Frontal cortex (tissue), 4 donors: Measurements from ENCODE around the gene NKTR. TPM values are rescaled to one million over a fixed set of nuclear protein-coding genes. Genes with fewer than 3 reads are reported as not detected.
"Not testable (repeated sequence)": the region's sequence is repeated elsewhere in the genome, so short reads cannot be mapped to it uniquely, and the experiment has no call there.

Experiments used
- DNase-seq, 2 donors: peaks; one replicate each; pipeline ENCODE4 v3.0.0; 2012; ENCODE audit warnings: low spot score in 2 of 2
- FAIRE-seq: peaks from 2 replicates; lab custom pipeline; 2012; peaks lifted over from hg19 to GRCh38; lab: Jason Lieb, UNC
- total RNA-seq: library from RNA; depleted of rRNA; stranded (reverse); fragments of >200 nt; gene quantifications from one replicate; pipeline ENCODE4 v1.2.3, GENCODE V29; 2014
- donor health status: control.
- donor health status: control.
- donor health status: control.

NKTR gene
- total RNA-seq = 110 TPM

DNA sequence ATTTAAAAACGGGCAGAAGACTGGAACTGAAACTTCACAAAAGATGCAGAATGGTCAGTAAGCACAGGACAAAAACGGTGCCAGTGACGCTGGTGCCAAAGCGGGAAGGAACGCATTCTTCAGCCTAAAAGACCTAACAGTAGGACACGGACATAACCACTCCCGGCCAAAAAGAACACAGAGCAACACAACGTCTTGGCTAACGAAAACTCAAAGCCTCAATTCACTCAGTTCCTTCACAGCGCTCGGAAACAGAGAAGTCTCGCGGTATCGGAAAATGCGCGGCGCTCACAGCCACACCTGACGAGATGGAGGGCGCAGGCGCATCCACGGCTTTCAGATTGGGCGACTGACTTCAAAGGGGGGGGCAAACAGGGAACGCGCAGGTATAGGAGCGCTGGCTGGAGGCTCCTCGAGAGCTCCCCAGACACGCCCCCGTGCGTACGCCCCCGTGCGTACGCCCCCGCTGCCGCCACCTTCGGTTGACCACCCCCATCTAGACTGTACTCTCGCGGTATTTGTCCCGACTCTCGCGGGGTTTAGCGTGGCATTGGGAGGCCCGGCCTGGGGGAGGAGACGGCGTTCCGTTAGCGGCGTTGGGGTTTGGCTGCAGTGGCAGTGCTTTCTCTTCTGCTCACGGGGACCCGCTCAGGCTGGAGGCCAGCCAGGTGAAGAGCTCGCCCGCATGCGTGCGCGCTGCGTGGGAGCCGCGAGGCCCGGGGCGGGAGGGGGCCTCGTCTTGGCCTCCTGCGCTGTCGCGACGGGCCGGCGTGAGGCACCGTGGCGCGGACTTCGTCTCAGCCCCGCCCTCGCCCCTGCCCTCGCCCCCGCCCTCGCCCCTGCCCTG, at the start of gene NKTR:
NKTR (plus strand) TSS at position 576 of the 847 bp plus-strand sequence. CDS start 321 bp downstream, outside the sequence.
- DNase-seq (peak; percentile 81 to 84), FAIRE-seq (no peak)

DNA sequence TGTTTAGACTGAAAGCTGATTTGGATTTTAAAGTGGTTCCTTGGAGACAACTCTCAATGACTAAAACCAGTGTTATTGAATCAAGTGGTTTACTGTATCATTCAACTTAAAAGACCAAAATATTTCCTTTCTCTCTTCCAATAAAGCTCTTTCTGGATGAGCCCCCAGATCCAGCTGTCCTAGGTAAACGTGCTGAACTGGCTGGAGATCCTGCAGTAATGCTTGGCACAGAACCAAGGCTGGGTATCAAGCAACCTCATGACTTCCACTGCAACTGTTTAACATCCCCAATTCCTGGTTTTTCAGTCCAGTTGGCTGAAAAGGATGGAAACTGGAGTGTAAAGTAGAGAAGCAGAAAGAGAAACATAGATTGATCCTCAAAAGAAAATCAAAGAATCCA, 47.7 kb upstream of the NKTR start:
- DNase-seq (no peak), FAIRE-seq (no peak)

GRCh38 chr3:42556089-42556632, 44.3 kb upstream of the NKTR start:
- DNase-seq = no peak
- FAIRE-seq = no peak

DNA sequence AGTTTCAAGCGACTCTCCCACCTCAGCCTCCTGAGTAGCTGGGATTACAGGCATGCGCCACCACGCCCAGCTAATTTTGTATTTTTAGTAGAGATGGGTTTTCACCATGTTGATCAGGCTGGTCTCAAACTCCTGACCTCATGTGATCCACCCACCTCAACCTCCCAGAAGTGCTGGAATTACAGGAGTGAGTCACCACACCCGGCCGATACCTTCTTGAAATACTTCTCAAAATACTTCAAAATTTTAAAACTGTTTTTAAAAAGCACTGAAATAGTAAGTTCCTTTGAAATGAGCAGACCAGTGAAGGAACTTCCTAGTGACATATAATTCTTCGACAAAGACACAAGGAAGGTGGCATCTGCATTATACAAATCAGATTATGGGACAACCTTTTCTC, 43.7 kb upstream of the NKTR start:
- not testable (repeated sequence) for FAIRE-seq, DNase-seq

- FAIRE-seq = no peak
- no peak for DNase-seq
These were observed 42.6 kb upstream of the NKTR start for GRCh38 chr3:42557854-42558253.

DNA sequence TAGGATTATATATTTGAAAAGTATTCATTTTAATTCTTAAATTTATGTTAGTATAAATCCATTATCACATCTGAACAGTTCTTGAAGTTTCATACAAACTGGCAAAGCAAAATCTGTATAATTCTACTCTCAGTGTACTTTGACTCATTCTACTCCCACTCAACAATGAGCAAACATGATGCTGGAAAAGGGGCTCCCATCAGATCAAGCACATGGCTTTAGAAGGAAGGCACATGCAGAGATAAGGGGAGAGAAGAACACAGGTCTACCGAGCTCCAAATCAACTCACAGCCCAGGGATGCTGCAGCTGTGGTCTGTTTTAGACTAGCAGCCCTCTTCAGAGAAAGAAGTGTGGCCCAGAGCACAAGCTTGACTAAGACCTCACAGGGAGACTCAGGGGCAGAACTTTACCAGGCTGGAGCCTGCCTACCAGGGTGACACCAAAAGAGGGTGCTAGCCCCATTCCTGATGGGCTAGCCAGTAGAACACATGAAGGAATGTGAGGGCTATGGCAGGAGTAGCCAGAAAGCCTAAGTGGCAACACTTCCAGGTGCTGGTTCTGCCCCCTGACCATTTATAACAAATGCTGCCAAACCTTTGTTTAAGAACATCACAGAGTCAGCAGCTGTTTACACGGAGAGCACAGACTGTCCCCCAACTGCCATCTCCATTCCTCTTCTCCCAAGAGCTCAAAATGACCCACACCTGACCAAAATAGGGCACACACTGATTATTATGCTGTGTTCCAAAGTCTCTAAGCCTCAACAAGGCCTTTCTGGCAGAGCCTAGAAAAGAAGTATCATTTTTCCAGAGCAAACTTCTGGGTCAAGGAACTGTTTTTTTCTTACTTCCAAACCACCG, 38.2 kb upstream of the NKTR start:
- FAIRE-seq (no peak), DNase-seq (no peak)

DNA sequence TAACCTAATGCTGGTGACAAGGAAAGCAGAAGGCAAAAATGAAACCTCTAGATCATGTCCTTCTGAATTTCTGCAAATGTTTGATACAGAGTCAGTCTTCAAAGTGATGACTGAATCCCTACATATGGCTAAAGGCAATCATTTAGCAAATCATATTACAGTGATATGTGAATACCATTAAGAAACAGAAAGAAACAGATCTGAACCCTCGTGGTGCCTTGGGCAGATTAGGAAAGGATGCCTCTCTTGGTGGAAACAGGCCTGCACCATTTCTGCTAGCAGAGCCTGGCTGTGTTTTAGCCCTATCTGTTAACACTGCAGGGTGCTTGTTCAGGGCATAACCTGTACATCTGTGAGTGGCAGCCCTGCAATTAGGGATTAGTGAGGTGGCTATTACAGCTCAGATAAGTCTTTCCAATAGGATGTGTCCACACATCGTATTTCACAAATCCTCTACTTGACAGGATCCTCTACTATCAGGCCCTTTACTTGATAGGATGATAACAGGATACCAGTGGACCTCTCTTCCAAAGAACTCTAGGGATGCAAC, 30.8 kb upstream of the NKTR start:
- no peak for DNase-seq
- FAIRE-seq = no peak

- DNase-seq (no peak), FAIRE-seq (no peak)
These were observed 28.2 kb upstream of the NKTR start for GRCh38 chr3:42572278-42572677.

DNA sequence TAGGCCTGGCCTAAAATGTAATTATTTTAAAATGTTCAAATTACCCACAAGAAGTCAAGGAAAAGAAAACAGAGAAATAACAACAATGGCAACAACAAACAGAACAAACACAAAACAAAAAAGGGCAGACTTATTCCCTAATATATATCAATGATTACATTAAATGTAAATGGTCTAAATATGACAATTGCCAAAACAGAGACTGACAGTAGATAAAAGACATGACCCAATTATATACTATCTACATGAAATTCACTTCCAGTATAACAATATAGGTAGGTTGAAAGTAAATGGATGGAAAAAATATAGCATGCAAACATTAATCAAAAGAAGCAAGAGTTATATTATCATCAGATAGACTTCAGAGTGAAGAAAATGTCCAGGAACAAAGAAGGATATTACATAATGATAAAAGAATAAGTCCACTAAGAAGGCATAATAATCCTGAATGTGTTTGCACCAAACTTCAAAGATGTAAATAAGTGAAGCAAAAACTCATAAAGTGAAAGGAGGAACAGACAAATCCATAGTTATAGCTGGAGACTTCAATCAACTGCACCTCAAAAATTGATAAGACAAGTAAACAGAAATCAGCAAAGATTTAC, 25.2 kb upstream of the NKTR start:
- DNase-seq (no peak), FAIRE-seq (no peak)

DNA sequence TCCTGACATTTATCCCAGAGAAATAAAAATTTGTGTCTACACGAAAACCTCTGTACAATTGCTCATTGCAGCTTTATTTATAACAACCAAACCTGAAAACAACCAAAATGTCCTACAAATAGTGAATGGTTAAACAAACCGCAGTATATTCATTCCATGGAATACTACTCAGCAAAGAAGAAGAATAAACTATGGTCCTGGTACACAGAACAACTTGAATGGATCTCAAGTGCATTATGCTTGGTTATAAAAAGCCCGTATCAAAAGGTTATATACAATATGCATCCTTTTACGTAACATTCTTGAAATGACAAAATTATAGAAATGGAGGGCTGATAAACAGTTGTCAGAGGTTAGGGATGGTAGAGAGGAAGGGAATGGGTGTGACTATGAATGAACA, 22.4 kb upstream of the NKTR start:
- DNase-seq (no peak), FAIRE-seq (no peak)

GRCh38 chr3:42579346-42579745, 21.1 kb upstream of the NKTR start:
- not testable (repeated sequence) for FAIRE-seq, DNase-seq

DNA sequence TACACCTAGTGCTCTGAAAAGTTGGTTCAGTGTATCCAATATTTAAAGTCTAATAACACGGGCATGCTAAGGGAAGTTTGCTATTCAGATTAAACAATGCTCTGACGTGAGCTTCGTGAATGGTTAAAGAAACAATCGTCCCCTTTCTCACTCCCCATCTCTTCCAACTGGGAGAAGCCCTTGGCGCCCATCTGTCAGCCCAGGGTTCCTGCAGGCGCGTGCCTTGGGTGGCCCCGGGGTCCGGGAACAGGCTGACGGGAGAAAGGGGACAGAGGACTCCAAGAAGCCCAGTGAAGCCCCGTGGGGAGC, 19.1 kb upstream of the NKTR start:
- DNase-seq (no peak), FAIRE-seq (no peak)

- FAIRE-seq = no peak
- peak; percentile 94 to 98 for DNase-seq
These were observed 18.6 kb upstream of the NKTR start, which contains the start of gene SEC22C for GRCh38 chr3:42581709-42582473. Gene SEC22C, minus strand, starts transcription at chr3:42581967. Its CDS starts 12,921 bp downstream, at chr3:42569046.

GRCh38 chr3:42582474-42583070, 17.9 kb upstream of the NKTR start:
- DNase-seq (no peak), FAIRE-seq (no peak)

- DNase-seq = no peak
- FAIRE-seq = no peak
These were observed 11.9 kb upstream of the NKTR start for GRCh38 chr3:42588625-42589024.

DNA sequence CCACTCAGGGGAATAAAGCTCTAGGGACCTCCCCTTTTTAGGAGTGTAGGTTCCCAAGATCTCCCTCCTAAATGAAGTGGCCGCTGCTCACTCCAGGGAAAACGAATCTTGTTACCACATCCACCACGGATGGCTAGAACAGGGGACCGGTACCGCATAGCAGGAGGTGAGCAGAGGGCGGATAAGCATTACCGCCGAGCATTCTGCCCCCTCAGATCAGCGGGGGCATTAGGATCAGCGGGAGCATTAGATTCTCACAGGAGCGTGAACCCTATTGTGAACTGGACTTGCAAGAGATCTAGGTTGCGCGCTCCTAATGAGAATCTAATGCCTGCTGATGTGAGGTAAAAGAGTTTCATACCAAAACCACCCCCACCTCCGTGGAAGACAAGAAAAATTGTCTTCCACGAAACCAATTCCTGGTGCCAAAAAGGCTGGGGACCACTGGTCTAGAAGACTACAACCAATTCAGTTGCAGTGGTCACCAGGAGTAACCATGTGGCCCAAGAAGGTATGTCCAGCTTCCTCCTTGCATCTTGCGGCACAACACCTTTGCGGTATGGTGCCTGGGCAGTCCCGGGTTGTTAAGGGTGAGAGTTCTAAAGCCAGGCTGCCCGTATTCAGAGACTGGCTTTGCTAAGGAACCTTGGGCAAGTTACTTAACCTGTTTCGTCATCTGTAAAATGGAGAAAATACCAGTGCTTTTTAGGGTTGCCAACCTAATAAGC, 10.9 kb upstream of the NKTR start:
- DNase-seq (no peak), FAIRE-seq (no peak)

DNA sequence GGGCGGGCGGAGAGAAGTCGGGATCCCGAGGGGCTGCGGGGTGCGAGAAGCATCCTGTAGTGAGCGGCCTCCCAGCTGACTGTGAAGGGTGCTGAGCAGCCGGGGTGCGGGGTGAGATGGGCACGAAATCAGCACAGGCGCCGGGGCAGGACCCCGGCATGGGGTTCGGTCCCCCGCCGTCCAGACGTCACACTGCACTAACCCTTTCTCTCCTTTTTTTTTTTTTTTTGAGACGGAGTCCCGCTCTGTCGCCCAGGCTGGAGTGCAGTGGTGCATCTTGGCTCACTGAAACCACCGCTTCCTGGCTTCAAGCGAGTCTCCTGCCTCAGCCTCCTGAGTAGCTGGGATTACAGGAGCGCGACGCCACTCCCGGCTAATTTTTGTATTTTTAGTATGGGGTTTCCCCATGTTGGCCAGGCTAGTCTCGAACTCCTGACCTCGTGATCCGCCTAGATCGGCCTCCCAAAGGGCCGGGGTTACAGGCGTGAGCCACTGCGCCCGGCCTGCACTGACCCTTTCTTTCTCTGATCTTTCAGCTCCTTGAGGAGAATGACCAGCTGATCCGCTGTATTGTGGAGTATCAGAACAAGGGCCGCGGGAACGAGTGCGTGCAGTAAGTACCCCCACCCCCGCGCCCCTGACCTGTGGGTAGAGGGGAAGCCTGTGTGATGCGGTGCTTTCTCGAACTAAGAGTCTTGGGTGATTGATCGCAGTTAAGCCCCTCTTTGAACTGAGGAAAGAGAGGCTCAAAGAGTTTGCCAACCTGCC, 9.3 kb upstream of the NKTR start:
- no peak for FAIRE-seq

DNA sequence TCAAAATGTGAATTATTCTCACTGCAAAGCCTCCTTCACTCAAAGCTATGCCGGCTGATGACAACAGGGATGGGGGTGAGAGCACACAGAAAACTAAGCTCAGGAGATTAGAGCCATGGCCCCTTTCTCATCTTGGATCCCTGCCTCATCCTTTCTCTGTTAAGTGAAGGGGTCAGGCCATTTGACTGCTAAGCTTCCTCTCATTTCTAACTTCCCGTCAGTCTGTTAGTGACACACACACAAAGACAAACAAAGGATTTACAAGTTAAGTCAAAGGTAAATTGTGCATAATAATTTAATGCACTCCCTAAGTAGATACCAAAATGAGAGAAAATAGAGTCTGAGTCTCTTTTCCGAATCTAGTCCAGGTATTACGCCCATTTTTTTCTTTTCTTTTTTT, 8.7 kb upstream of the NKTR start:
- no peak for FAIRE-seq
- no peak for DNase-seq

More for the DNA sequence above, 9.3 kb upstream of the NKTR start:
- no peak for DNase-seq
